HG03039 (cell line): ENCODE results near the gene IQGAP2.

Experiments used
- ATAC-seq: cut with Tn5 transposase; IDR thresholded peaks from one replicate; pipeline ENCODE4 v1.9.1; 2021; ENCODE audit warnings: mild to moderate bottlenecking, moderate library complexity; ENCODE audit not compliant: unreplicated experiment

Gene IQGAP2

DNA sequence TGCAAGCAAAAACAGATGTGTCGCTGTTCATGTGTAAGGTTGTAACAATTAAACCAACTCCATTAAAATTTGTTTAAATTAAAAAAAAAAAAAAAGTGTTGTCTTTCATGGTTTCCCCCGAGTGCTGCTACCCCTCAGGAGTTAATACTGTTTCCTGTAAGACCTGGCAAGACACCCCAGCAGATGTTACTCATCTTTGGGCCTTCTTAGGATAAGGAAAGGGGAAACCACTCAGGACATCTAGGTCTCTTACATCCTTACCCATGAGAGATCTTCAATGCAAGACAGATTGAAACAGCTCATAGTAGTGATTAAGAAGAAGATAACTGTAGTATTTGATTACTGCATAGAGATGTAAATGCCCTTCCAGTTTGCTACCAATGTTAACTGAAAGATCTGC, 279.3 kb downstream of the IQGAP2 start:
- ATAC-seq = no peak

DNA sequence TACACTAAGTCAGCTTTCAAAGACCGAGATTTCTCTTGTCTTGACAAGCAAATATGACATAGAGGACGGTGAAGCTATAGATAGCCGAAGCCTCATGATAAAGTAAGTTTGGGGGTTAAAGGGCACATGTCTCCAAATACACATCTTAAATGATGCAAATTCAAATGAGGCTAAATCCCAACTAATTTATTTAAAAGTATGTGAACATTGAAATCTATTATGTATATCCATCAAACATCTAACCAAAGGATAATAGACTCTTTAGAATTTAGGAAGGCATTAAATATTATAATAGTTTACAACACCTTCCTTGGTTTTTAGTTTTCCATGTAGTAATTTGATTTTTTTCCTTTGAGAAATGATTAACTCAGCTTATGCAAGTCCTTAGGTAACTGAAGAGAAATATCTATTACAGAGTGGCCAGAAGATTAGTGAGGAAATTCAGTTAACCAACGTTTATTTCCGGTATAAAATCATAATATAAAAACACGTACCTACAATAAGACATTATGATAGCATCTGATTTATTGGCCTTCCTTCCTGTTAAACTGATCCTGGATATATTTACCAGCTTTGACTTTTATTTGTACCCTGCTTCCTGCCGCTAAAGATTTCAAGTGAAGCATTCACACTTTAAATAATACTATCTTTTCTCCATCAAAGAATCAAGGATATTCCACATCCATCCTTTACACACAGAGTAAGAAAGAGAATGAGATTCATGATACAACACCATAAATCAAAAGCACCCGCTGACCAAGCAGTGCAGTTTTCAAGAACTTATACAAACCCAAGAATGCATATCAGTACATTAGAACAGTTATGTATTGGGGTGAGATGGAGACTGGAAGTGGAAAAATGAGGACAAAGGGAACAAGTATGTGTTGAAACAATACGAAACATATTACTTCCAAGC, 281.0 kb downstream of the IQGAP2 start:
- no peak for ATAC-seq

DNA sequence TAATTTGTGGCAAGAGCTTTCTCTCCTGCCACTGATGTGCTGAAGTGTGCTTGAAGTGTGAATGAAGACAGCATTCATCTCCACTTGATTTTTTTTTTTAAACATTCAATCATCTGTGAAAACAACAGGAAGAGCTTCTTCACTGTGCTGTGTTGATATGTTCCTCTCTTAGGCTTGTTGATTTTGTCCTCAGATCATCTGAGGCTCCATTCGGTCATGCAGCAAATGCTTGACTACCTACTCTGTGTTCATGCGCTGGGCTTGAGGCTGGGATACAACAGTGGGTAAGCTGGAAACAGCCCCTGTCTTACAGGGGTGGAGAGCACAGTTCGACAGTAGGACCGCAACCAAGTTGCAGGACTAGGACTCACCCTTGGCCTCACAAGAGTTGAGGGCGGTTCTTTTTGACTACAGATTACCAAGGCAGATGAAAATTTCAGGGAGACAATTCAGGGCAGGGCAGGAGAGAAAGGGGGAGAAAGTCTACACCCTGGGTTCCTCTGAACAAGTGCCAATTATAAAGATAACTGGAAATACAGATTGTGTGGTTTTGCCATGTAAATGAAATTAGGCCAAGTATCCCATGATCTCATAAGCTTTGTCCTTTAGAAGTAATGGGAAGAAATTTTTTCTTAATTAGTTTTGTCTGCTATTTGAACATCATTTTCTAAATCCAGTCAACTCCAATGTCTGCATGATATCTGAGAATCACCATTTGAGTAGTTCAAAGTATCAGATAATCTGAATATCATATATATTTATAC, 281.9 kb downstream of the IQGAP2 start:
- no peak for ATAC-seq

DNA sequence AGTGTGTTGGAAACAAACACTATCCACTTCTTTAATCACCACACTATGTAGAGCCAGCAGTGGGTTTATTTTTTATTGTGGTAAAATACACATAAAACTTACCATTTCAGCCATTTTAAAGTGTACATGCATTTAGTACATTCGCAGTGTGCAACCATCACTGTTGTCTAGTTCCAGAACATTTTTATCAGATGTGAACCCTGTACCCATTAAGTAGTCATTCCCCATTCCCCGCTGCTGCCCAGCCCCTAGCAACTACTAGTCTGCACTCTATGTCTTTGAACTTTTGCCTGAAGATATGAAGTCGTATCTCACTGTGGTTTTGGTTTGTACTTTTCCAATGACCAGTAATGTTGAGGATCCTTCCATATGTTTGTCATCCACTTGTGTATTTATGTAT, 282.6 kb downstream of the IQGAP2 start:
- no peak for ATAC-seq

DNA sequence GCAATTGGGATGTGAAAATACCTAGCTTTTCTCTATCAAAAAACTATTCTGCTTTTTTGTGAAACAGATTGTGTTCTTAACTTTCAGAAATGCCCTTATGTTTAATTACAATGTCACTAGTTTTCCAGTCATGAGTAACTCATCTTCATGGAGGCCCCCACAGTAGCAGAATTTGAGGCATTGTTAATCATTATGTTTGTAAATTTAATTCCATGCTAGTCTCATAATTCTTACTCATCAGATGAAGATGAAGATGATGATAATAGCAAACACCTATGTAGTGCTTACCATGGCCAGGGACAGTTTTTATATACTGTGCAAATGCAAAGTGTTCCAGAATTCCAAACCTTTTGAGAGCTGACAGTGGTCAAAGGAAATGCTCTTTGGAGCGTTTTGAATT, 285.1 kb downstream of the IQGAP2 start:
- no peak for ATAC-seq

DNA sequence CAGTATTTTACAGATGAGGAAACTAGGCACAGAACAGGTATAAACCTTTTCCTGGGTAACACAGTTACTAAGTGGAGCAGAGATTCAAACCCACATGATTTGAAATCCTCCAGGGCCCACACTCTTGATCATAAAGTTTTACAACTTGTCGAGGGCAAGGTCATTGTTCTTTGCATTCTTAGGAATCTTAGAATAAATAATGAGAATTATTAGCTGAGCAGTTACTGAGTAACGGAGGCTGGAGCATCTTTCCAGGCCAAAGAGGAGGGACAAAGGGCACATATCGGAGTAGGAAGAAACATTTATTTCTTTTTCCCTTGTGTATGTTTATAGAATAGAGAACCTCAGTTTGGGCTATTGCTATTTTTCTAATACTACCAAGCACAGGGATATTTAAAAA, 285.8 kb downstream of the IQGAP2 start:
- no peak for ATAC-seq

DNA sequence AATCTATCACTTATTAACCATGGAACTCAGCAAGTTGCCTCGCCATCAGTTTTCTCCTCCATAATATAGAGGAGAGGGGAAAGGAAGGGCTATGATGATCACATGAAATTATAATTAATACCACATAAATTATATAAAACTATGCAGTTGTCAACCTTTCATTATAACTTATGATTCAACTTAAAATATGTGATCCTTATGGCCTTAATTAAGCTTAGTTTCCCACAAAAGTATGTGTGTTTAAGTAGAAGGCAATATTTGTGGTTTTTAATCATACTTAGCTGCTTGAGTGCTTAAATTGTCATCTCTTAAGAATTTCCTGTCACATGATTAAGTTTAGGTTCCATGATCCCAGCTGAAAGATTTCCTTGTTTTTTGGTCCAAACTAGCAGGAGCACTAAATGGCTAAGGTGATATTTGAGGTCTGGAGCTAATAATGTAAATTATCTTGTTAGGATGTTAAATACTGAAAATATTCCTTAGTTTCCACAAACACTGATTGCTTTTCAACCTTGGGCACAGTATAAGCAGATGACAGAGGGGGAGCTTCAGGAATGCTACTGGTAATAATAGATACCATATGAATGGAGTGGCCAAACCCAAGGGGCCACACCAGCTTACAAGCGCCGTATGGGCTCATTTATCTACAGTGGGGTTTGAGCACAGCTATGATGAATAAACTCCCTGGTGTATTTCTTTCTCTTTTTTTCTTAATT, 286.4 kb downstream of the IQGAP2 start:
- ATAC-seq = no peak

DNA sequence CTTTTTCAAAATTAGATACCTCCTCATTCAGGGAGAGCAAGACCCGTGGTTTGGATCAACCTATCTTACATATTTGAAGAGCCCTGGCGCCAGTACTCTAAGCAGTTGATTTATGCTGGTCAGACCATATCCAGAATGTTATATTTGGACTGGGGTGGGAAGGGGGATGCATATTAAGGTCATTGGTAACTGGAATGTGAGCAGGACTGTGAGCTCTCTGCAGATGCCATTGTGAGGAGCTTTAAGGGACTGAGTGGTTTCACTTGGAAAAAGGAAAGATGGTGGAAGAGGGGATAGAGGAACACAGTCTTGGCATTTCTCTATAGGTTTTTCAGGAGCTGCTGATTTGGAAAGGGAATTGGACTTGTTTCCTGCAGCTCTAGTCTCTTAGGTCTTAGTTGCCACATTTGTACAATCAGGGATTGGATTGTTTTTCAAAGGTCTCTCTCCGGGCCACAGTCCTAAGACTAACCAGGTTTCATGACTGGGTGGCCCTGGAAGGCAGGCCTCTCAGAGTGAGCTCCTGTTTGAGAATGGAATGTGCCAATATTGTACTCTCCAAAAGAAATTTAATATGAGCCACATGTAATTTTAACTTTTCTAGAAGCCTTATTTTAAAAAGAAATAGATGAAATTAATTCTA, 287.1 kb downstream of the IQGAP2 start:
- no peak for ATAC-seq

DNA sequence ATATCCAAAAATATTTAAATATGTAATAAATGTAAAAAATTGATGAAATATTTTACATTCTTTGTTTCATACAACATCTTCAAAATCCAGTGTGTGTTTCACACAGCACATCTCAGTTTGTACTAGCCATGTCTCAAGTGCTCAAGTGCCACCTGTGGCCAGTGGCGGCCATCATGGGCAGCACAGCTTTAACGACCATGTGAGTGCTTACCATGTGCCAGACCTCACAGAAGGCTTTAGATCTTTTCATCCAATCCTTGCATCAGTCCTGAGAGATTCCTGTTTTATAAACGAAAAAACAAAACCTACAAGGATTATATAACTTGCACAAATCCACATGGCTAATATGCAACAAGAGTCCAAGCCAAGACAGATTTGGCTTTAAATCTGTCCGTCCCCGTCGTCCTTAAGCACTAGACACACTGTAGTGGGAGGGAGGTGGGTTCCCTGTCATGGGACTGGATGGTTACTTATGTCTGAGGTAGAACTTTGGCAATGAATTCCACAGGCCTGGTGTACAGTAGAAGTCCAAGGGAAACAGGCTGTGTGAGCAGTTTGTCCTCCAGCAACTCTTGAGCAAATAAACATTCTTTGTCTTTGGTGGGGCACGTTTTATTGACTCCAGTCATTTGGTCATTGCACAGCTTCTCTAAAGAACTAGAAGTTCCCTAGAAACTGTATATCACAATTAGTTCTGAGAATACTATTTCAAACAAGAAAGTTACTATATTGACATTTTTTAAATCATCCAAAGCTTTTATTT, 287.8 kb downstream of the IQGAP2 start:
- ATAC-seq = no peak

DNA sequence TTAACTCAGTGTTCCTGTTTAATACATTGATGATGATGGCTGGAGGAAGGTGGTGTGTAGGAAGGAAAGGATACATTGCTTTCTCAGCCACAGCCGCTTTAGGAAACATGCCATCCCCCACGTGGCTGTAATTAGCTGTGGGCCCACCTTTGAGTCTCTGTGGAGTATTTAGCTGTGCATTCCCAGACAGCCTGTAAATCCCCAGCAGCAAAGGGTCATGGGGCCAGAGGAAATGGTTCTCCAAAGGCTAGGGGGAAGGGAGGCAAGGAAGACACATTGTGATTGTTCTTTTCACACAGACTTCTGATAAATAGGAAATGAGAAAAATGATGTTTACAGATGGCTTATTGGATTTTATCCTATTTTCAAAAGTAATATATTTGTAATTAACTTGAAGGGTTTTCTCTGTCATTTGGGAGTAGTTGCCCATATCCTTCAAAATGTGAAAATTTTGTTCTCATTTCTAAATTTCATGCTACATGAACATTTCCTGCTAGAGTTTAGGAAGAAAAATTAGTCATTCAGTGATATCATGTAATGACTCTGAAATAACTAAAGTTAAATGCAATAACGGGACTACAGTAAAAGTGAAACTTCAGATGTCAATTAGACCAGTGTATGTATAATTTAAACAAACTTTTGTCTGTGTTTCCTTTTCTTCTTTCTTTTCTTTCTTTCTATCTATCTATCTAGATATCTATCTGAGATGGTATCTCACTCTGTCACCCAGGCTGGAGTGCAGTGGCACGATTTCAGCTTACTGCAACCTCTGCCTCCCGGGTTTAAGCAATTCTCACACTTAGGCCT, 288.6 kb downstream of the IQGAP2 start:
- ATAC-seq = no peak

DNA sequence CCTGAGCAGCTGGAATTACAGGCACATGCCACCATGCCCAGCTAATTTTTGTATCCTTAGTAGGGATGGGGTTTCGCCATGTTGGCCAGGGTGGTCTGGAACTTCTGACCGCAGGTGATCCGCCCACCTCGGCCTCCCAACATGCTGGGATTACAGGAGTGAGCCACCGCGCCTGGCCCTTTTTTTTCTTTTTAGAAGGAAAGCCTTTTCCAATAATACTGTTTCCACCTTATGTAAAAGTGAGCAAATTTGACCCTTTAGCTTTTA, 289.1 kb downstream of the IQGAP2 start:
- ATAC-seq = no peak

DNA sequence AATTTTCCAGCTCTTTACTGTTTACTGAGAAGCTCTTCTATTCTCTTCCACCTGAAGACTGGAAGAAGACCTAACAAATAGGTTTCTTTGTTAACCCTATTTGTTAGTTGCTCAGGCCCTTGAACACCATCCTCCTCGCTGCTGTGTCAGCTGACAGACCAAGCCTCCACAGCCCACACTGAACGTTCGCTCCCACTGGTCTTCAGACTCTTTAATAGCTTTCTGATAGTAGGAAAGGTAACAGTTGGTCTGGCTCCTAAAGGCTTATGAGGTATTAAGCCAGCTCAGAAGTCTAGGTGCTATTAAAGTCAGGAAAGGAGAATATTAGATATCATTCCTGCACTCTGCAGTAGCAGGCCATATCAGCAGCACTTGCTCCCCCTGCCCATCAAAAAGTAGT, 289.6 kb downstream of the IQGAP2 start:
- ATAC-seq = no peak

DNA sequence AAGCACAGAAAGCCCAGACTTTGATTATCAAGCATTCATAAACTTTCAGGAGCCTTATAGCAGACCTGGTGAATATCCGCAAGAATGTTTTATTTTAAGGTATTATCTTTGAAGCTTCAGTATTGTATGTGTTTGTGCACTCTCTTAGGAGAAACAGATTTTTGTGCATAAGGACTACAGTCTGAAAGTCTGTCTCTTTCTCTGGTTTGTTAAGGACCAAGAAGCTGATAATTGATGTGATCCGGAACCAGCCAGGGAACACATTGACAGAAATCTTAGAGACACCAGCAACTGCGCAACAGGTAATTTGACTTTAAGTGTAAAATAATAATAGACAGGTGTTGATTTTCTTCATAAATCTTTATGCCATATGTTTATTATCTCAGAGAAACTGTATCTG, 290.1 kb downstream of the IQGAP2 start:
- ATAC-seq = no peak

DNA sequence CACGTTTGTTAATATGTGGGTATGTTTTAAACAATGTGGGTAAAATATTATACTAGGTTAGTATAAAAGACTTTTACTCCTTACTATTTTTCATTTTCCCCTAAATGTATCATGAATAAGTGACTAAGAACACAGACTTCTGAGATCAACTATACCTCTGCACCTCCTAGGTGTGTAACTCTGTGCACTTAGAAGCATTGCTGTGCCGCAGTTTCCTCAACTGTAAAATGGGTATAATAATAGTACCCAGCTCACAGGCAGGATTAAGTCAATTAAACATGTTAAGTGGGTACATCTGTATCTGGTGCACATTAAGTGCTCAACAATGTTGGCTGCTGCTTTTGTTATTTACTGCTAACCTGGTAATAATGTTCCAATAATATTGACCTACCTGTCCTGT, 291.2 kb downstream of the IQGAP2 start:
- ATAC-seq = no peak

DNA sequence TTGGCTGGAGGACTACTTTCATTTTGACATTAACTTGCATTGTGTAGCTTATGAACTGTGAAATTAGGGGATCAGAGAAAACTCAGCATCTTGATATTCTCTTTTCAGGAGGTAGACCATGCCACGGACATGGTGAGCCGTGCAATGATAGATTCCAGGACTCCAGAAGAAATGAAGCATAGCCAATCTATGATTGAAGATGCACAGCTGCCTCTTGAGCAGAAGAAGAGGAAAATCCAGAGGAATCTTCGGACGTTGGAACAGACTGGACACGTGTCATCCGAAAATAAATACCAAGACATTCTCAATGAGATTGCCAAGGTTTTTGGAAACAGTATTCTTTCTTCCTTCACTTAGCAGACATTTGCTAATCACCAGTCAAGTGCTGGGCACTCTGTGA, 292.3 kb downstream of the IQGAP2 start:
- no peak for ATAC-seq

DNA sequence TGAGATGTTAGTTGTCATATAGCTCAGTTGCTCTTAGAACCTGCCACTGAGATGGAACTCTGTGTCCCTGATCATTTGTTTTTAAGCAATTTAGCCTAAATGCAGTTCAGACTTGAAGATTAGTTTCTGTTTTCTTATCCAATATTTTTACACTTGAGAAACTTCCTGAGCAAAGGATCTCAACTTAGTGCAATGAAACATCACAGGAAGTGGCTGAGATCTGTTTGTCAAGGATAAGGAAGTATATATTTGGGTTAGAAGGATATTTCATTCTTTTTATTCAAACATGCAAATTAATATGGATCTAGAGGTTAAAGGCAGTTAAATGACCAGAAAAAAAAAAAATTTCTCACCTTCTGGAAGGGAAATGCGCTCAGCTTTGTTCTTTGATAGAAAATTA, 293.2 kb downstream of the IQGAP2 start:
- no peak for ATAC-seq

DNA sequence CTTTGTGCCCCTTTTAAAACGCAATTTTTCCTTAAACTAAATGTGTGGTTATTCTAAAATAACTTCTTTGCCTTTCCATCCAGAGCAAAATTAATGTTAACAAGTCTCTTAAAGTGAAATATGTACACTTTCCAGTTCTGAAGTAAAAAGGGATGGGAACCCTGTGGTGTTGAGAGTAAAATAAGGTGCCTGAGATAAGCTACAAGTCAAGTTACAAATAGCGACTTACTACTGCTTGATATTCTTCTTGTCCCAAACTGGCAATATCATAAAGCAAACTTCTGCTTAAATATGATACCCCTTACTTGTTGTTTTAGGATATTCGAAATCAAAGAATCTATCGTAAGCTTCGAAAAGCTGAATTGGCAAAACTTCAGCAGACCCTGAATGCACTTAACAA, 294.6 kb downstream of the IQGAP2 start:
- ATAC-seq = no peak

DNA sequence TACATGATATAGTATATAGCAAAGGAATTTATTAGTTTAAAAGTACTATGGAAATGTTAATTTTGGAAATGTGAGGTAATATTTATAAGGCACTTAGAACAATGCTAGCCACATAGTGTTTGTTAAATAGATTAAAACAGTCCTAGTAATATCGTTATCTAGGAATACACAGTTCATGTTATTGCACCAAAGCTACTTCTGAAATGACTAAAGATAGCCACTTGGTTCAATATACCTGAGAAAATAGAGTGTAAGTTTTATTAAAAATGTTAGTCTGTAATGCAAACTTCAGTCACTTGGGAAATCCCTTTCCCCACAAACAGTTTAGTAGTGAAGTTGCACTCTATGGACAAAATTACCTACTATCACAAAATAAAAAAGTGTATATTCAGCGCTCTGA, 297.5 kb downstream of the IQGAP2 start:
- ATAC-seq = no peak

DNA sequence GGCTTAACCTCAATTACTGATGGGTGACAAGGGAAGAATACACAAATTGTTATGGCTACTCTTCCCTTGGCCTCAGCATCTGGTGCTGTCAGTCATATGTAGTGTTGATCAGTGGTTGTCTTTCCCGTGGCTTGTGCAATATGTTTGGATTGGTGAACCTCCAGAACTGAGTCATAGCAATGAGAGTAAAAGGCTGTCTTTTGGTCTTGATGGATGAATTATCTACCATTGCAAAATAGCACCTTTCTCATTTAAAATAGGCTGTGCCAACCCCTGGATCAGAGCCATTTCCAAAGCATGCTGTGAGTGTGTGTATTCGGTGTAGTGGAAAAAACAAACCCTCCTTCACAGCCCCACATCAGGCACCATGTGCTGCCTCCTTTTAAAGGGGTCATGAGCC, 298.2 kb downstream of the IQGAP2 start:
- ATAC-seq = no peak

DNA sequence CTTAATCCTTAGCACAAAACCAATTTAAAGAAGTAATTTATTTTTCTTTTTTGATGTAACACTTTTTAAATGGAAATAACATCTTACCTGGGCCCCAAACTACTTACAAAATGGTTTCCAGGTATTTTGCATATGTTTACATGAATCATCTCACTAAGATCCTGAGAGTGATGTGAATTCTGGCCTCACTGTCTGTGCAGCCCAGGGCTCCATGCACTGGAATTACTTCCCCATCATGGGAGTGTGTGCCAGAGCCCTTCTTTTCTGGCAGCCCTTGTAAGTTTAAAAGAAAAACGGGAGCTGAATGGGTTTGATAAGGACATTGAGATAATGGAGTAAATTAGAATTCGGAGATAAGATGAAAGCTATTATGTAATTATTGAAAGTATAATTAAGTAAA, 300.6 kb downstream of the IQGAP2 start:
- no peak for ATAC-seq
